HL-60/S4 treated with phorbol 12-myristate 13-acetate at 8.2 ng/mL for 4 days and 3 days (cell line): Measurements from ENCODE around the gene OR10T2.
"Not testable (repeated sequence)": the region's sequence is repeated elsewhere in the genome, so short reads cannot be mapped to it uniquely, and the experiment has no call there.

Experiments used
- in situ Hi-C: fragments of 300-500 bp; cut with MboI; formaldehyde crosslinking; loops from 2 replicates; pipeline ENCODE4 v1.15.0; 2022; ENCODE audit warnings: low sequenced_read_pairs

The OR10T2 gene

DNA sequence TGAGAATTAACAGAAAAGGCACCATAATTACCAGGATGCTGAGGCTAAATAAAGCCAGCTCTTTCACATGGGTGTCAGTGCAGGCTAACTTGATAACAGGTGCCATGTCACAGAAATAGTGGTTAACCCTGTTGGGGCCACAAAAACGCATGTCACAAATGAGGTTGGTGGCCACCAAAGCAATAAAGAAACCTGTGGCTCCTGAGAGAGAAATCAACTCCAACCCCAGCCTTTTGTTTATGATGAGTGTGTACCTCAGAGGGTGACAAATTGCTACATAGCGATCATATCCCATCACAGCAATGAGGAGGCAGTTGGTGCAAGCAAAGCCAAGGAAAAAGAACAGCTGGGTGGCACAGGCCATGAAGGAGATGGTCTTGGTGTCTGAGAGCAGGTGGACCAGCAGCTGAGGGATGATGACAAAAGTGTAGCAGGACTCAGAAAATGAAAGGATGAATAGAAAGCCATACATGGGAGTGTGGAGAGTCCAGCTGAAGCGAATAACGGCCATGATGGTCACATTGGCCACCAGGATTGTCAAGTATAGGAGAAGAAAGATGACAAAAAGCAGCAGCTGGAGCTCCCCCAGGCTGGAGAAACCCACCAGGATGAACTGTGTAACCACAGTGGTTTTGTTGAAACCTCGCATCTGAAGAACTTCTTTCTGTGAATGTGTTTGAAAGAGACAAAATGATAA lies at the start of gene OR10T2:
OR10T2 (minus strand) TSS at position 649 of the 697 bp plus-strand sequence; CDS start at position 649, 0 bp downstream.
- in situ Hi-C loops, result no loop called here

DNA sequence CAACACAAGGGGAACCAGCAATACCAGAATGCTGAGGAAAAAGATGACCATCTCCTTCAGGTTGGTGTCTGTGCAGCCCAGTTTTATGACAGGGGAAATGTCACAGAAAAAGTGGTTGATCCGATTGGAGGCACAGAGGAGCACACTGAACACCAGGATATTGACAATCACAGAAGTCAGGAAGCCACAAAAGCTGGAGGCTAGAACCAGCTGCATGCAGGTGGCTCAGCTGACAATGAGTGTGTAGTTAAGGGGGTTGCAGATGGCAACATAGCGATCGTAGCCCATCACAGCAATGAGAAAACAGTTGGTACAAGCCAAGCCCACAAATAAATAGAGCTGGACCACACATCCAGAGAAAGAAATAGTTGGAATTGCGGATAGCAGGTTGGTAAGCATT lies 46.1 kb upstream of the OR10T2 start:
- in situ Hi-C loops, result no loop called here

DNA sequence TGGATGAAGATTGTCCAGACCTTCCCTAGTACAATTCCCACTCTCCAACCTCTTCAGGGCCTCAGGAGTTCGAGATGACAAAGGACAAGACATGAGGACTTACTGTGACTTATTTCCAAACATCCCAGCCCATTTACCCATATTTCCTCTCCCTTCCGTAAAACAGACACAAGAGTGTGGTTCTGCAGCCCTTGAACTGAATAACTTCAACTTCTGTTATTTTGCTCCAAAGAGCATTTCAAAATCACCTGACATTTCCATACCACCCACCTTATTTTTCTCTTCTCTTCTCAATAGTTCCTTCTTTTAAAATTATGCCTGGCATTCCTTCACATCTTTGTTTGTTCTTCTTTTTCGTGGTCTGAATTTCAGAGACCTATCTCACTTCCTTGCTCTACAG lies 35.5 kb upstream of the OR10T2 start:
- in situ Hi-C loops, result no loop called here

DNA sequence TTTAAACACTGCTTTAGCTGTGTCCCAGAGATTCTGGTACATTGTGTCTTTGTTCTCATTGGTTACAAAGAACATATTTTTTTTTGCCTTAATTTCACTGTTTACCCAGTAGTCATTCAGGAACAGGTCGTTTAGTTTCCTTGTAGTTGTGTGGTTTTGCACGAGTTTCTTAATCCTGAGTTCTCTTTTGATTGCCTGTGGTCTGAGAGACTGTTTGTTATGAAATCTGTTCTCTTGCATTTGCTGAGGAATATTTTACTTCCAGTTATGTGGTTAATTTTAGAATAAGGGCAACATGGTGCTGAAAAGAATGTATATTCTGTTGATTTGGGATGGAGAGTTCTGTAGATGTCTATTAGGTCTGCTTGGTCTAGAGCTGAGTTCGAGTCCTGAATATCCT lies 30.9 kb upstream of the OR10T2 start:
- in situ Hi-C loops, result not testable (repeated sequence)

GRCh38 chr1:158426137-158426536 lies 26.9 kb upstream of the OR10T2 start, which contains the start of gene OR10K2:
TSS of gene OR10K2 (minus strand) at chr1:158426237. CDS start at chr1:158420866, 5,371 bp downstream.
- in situ Hi-C loops, result no loop called here

DNA sequence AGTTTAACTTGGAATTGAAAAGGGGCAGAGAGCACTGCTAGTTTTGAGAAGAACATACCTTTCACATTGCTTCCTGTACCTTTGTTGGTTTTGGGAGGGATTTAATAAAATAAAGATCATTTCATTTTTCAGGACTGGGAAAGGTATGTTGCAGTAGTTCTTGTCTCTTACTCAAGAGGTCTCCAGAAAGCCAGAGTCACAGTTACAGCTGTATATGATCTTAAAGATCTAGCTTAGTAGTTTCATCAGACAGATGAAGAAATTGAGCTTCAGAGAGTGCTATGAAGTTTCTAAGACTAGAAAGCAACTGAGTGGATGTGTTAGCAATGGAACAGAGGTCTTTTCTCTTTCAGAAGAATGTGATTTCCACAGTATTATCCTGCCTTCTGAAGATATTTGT lies 25.8 kb upstream of the OR10T2 start:
- in situ Hi-C loops, result no loop called here

- in situ Hi-C loops, result no loop called here
Measured at GRCh38 chr1:158422212-158422611, 22.9 kb upstream of the OR10T2 start.

DNA sequence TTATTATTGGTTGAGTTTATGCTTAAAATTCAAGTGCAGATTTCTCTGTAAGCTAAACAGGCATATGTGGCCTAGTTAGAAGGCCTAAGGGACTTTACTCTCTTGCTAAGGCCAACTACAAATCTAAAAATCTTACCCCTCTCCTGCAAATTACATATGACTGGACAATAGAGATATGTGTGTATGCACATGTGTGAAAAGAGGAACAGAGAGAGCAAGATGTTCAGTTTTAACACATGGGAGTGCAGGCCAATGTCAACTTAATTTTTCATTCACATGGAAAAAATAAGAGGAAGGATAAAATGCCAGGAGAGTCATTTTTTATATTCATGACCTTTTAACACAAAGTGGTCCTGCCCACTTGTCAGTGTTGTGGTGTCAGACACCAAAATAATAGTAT lies 18.3 kb upstream of the OR10T2 start:
- in situ Hi-C loops, result no loop called here

- in situ Hi-C loops, result no loop called here
Measured at GRCh38 chr1:158414651-158415345, 15.5 kb upstream of the OR10T2 start.

- in situ Hi-C loops, result no loop called here
Measured at GRCh38 chr1:158407092-158407491, 7.8 kb upstream of the OR10T2 start.

GRCh38 chr1:158400871-158401270 lies 1.6 kb upstream of the OR10T2 start:
- in situ Hi-C loops, result no loop called here

DNA sequence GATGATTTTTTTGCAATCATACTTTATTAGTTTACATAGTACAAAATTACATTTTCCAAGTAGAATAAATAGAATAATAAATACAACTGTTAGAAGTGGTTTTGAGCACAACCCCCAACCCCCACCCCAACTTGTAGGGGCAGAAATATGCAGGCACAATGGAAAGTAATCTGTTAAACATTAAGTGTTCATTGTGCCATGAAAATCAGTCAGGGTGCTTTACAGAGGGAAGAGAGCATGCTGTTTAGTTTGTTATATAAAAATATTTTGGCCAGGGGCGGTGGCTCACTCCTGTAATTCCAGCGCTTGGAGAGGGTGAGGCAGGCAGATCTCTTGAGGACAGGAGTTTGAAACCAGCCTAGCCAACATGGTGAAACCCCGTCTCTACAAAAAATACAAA lies 2.6 kb downstream of the OR10T2 start:
- in situ Hi-C loops, result no loop called here

GRCh38 chr1:158393476-158393875 lies 5.8 kb downstream of the OR10T2 start:
- in situ Hi-C loops, result no loop called here

- in situ Hi-C loops, result no loop called here
Measured at GRCh38 chr1:158391099-158391498, 8.2 kb downstream of the OR10T2 start.

GRCh38 chr1:158390331-158390730 lies 8.9 kb downstream of the OR10T2 start:
- in situ Hi-C loops, result no loop called here

DNA sequence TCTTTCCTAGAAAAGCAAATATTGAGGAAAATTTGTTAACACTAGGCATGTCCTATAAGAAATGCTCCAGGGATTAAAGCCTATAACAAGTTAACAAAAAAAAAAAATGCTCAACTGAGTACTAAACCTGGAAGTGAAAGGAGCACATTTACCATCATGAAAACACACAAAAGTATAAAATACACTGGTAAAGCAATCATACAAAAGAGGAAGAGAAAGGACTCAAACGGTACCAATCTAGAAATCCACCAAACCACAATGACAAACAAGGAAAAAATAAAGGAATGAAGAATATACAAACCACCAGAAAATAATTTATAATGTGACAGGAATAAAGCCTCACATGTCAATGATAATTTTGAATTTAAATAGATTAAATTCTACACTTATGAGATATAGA lies 24.4 kb downstream of the OR10T2 start:
- in situ Hi-C loops, result no loop called here

DNA sequence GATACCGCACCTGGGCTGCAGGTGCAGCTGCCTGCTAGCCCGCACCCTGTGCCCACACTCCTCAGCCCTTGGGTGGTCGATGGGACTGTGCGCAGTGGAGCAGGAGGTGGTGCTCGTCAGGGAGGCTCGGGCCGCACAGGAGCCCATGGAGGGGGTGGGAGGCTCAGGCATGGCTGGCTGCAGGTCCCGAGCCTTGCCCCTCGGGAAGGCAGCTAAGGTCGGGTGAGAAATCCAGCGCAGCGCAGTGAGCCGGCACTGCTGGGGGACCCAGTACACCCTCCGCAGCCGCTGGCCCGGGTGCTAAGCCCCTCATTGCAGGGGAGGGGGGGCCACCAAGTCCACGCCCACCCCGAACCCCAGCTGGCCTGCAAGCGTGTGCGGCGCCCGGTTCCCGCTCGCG lies 25.2 kb downstream of the OR10T2 start:
- in situ Hi-C loops, result not testable (repeated sequence)

DNA sequence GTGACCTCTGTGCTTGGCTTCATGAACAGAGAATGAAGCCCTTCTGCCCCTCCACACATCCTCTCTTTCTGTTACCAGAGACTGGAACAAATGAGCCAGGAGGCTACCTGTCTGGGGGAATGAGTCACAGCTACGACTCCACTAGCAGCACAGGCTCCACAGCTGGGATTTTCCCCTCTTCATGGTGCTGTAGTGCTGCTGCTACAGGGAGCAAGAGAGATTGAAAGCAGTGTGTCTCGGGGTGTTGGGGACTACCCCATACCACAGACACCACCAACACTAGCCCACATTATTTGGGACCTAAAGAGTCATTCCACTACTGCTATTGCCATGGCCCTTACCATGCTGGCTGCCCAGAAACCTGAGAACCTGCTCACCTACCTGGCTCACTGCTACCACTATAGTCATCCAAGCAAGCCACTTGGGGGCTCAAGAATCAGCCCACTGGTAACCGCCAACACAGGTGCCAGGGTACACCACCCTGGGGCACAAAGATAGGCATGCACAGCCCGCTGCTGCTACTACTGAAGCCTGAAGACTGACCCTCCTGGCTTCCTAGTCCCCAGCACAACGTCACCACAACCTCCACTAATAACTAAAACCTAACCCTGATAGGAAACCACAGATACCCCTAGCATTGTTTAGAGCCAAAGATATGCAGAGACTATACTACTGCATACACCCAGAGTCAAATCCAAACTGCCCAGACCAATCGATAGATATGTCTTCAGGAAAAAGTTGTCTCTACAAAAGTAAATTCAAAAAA lies 27.9 kb downstream of the OR10T2 start:
- in situ Hi-C loops, result no loop called here

GRCh38 chr1:158366783-158367182 lies 32.5 kb downstream of the OR10T2 start:
- in situ Hi-C loops, result no loop called here

DNA sequence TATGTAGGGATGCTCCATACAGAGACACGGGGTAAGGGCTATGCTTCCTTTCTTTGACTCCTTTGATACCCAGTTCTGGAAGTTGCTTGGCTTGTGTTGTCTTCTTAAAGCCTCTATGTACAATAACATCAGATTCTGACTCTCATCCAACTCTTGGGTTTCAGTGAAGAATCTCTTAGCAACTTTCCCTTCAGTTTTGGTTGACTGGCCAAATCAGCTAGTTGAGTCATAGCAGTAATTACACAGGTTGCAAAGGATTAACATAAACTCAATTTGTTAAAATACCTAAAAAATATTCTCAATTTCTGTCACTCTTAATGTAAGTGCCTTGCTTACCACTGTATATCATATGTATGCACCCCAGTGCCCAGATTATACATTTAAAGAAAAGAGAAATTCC lies 36.3 kb downstream of the OR10T2 start:
- in situ Hi-C loops, result no loop called here

DNA sequence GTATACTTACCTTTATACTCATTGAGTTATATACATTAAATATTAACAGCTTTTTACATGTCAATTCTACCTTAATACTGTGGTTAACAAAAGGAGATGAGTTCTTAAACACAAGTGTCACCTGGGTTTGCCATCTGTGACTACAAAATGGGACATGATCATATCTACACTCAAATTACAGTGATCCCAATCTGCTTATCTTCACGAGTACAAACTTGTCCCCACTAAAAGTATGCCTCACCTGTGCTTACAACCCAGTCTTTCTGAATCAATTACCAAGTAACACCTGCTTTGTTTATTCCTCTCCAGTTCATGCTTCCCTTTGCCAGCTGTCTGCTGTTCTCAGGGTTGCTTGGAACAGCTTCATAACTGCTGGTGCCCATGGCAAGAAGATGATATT lies 36.8 kb downstream of the OR10T2 start:
- in situ Hi-C loops, result no loop called here

DNA sequence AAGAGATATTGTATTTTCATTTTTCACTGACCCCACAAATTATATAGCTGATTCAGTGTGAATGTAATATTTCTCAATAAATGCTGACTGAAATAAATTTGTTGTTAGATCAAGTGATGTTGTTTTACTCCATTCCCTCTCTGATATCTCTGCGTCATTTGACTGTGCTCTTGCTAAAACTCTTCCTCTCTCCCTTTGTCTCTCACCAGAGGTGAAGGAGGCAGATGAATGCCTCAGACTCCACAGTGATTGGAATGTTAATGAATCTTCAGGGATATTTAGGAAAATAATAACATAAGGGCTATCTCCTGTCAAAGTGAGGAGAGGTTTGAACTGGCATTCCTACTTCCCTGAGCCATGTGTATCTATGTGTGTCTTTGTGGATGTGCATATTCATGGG lies 41.8 kb downstream of the OR10T2 start:
- in situ Hi-C loops, result no loop called here
